ENCODE measurements around the gene YKT6. TPM values are rescaled to one million over a fixed set of nuclear protein-coding genes. Genes with fewer than 3 reads are reported as not detected.
"Not testable (repeated sequence)": the region's sequence is repeated elsewhere in the genome, so short reads cannot be mapped to it uniquely, and the experiment has no call there.

YKT6 gene
- total RNA-seq, 1 experiment from 2014 or later = 142 TPM

GRCh38 chr7:44172803-44173424 is 27.9 kb upstream of the YKT6 start:
- Histone ChIP-seq H2AFZ (no peak overlapping the region), H3K36me3 (ENCODE audit: low read depth) (no peaks in the 10 kb centered on the region), H3K27me3 (ENCODE audit: insufficient read depth, low read depth) (no peaks in the 10 kb centered on the region), H3K9me2 (ENCODE audit: insufficient read depth) (no peaks in the 10 kb centered on the region), H3K4me3 (no peak overlapping the region), H3K9me3 (ENCODE audit: insufficient read depth, low read depth) (no peaks in the 10 kb centered on the region), H3K4me2 (no peak overlapping the region), H3K4me1 (replicated peaks; ENCODE audit: insufficient read depth) (peaks cover 13% of the 10 kb centered on the region), H3K79me2 (ENCODE audit: low read depth) (no peaks in the 10 kb centered on the region), H4K20me1 (ENCODE audit: insufficient read depth) (no peaks in the 10 kb centered on the region), H3F3A (ENCODE audit: insufficient read depth, low read depth) (peaks cover 5% of the 10 kb centered on the region; the same call in 1 of the 2 replicates), H3K27ac (no peak overlapping the region)
- no peak for DNase-seq
- no TSS peak for BruUV-seq (replicated peaks)
- CTCF ChIA-PET = no interaction called here
- intact Hi-C loops (cut with micrococcal nuclease; ENCODE audit: unreplicated experiment) = no loop called here
- POLR2A ChIA-PET (ENCODE audit: unreplicated experiment) = no interaction called here
- no peak for TF ChIP-seq CTCF (conservative IDR thresholded peaks at IDR 0.05)
- no peak for TF ChIP-seq EZH2 (IDR thresholded peaks at IDR 0.05; ENCODE audit: low read depth)

- no TSS peak for BruUV-seq (replicated peaks)
- no peaks in the 10 kb centered on the region for H3K79me2 ChIP-seq (ENCODE audit: low read depth)
- no peak for DNase-seq
- no peaks in the 10 kb centered on the region for H3K27me3 ChIP-seq (ENCODE audit: insufficient read depth, low read depth)
- H3F3A ChIP-seq (ENCODE audit: insufficient read depth, low read depth) = peaks cover 5% of the 10 kb centered on the region; the same call in 1 of the 2 replicates
- H4K20me1 ChIP-seq (ENCODE audit: insufficient read depth) = no peaks in the 10 kb centered on the region
- intact Hi-C loops (cut with micrococcal nuclease; ENCODE audit: unreplicated experiment) = no loop called here
- H2AFZ ChIP-seq = no peak overlapping the region
- POLR2A ChIA-PET (ENCODE audit: unreplicated experiment) = no interaction called here
- no peak overlapping the region for H3K4me3 ChIP-seq
- no peaks in the 10 kb centered on the region for H3K9me3 ChIP-seq (ENCODE audit: insufficient read depth, low read depth)
- H3K27ac ChIP-seq = no peak overlapping the region
- no peak overlapping the region for H3K4me2 ChIP-seq
- H3K9me2 ChIP-seq (ENCODE audit: insufficient read depth) = no peaks in the 10 kb centered on the region
- CTCF ChIA-PET = no interaction called here
- H3K4me1 ChIP-seq (replicated peaks; ENCODE audit: insufficient read depth) = peaks cover 18% of the 10 kb centered on the region
- no peaks in the 10 kb centered on the region for H3K36me3 ChIP-seq (ENCODE audit: low read depth)
- TF ChIP-seq CTCF (conservative IDR thresholded peaks at IDR 0.05) (no peak), EZH2 (IDR thresholded peaks at IDR 0.05; ENCODE audit: low read depth) (no peak)
These were observed 26.7 kb upstream of the YKT6 start for GRCh38 chr7:44173911-44174693.

GRCh38 chr7:44174694-44174948 is 26.2 kb upstream of the YKT6 start:
- peaks cover 21% of the 10 kb centered on the region for H3K4me1 ChIP-seq (replicated peaks; ENCODE audit: insufficient read depth)
- DNase-seq; BruUV-seq (replicated peaks); H3F3A ChIP-seq (ENCODE audit: insufficient read depth, low read depth); H3K79me2 ChIP-seq (ENCODE audit: low read depth); H3K27ac ChIP-seq; H3K27me3 ChIP-seq (ENCODE audit: insufficient read depth, low read depth); H2AFZ ChIP-seq; POLR2A ChIA-PET (ENCODE audit: unreplicated experiment); H3K9me2 ChIP-seq (ENCODE audit: insufficient read depth); H3K4me3 ChIP-seq; intact Hi-C loops (cut with micrococcal nuclease; ENCODE audit: unreplicated experiment); H4K20me1 ChIP-seq (ENCODE audit: insufficient read depth); CTCF ChIA-PET; H3K36me3 ChIP-seq (ENCODE audit: low read depth); H3K9me3 ChIP-seq (ENCODE audit: insufficient read depth, low read depth); H3K4me2 ChIP-seq: not testable (repeated sequence)

- Histone ChIP-seq H3K4me2 (no peak overlapping the region), H3K79me2 (ENCODE audit: low read depth) (no peaks in the 10 kb centered on the region), H2AFZ (no peak overlapping the region), H3K4me3 (no peak overlapping the region), H3K27me3 (ENCODE audit: insufficient read depth, low read depth) (no peaks in the 10 kb centered on the region), H3K4me1 (replicated peaks; ENCODE audit: insufficient read depth) (peaks cover 32% of the 10 kb centered on the region), H3F3A (ENCODE audit: insufficient read depth, low read depth) (peaks cover 16% of the 10 kb centered on the region), H3K9me2 (ENCODE audit: insufficient read depth) (no peaks in the 10 kb centered on the region), H3K9me3 (ENCODE audit: insufficient read depth, low read depth) (no peaks in the 10 kb centered on the region), H4K20me1 (ENCODE audit: insufficient read depth) (no peaks in the 10 kb centered on the region), H3K27ac (no peak overlapping the region), H3K36me3 (ENCODE audit: low read depth) (no peaks in the 10 kb centered on the region)
- intact Hi-C loops (cut with micrococcal nuclease; ENCODE audit: unreplicated experiment) = no loop called here
- DNase-seq = no peak
- ChIA-PET CTCF (no interaction called here), POLR2A (ENCODE audit: unreplicated experiment) (no interaction called here)
- no TSS peak for BruUV-seq (replicated peaks)
- TF ChIP-seq EZH2 (IDR thresholded peaks at IDR 0.05; ENCODE audit: low read depth) = no peak
These were observed 25.0 kb upstream of the YKT6 start for GRCh38 chr7:44175730-44176129.

All from PC-9 (cell line).